Tibial nerve (tissue), 4 donors: Measurements from ENCODE around the gene SLC17A2. TPM values are rescaled to one million over a fixed set of nuclear protein-coding genes. Genes with fewer than 3 reads are reported as not detected.

Source experiments
- DNase-seq, 2 donors: peaks; one replicate each; pipeline ENCODE4 v3.0.0-alpha.2; 2019; ENCODE audit warnings: low spot score in 2 of 2
- H3K27ac ChIP-seq, 4 donors: fragments of 200-600 bp; sonication (generic) in 3 of 4; one replicate each; pipeline ENCODE4 v1.5.1; 2017 to 2019; ENCODE audit warnings: mild to moderate bottlenecking in 1 of 4
- H3K27me3 ChIP-seq, 2 donors: fragments of 200-600 bp; sonication (generic) in 1 of 2; one replicate each; pipeline versions ENCODE4 v1.5.1 to v1.6.0; 2017 to 2019
- H3K36me3 ChIP-seq, 3 donors: fragments of 200-600 bp; sonication (generic); one replicate each; pipeline ENCODE4 v1.5.1; 2018 to 2019
- H3K4me1 ChIP-seq, 4 donors: fragments of 200-600 bp; sonication (generic) in 3 of 4; one replicate each; pipeline ENCODE4 v1.5.1; 2017 to 2019
- H3K4me3 ChIP-seq, 4 donors: fragments of 200-600 bp; sonication (generic) in 3 of 4; one replicate each; pipeline ENCODE4 v1.5.1; 2017 to 2019; ENCODE audit warnings: mild to moderate bottlenecking in 1 of 4, moderate library complexity in 1 of 4
- H3K9me3 ChIP-seq, 4 donors: fragments of 200-600 bp; sonication (generic) in 3 of 4; one replicate each; pipeline ENCODE4 v1.5.1; 2017 to 2019
- CTCF ChIP-seq, 5 experiments: fragments of 200-600 bp in 3 of 5; fragments of 450-650 bp in 2 of 5; sonication (generic) in 3 of 5; IDR thresholded peaks; one replicate each; pipeline ENCODE4 v1.5.1; 2016 to 2019; ENCODE audit warnings: antibody characterized with exemption in 5 of 5, mild to moderate bottlenecking in 3 of 5, moderate library complexity in 2 of 5
- EP300 ChIP-seq, 2 donors: sonication (generic); formaldehyde crosslinking; IDR thresholded peaks; one replicate each; pipeline ENCODE4 v1.6.1; 2017; ENCODE audit warnings: antibody characterized with exemption in 2 of 2, mild to moderate bottlenecking in 1 of 2
- POLR2A ChIP-seq, 2 donors: fragments of 450-650 bp; IDR thresholded peaks; one replicate each; pipeline ENCODE4 v1.6.1; 2017; ENCODE audit warnings: antibody characterized with exemption in 2 of 2, mild to moderate bottlenecking in 2 of 2, moderate library complexity in 2 of 2
- WGBS, 2 donors: methylation state at CpG; one replicate each; pipeline ENCODE4 v1.1.5; 2018; 5-methylcytosine and 5-hydroxymethylcytosine counted together
- total RNA-seq, 4 donors: library from RNA; depleted of rRNA; stranded (reverse); fragments of >200 nt; gene quantifications; one replicate each; pipeline ENCODE4 v1.1.0, GENCODE V29; 2016

Gene SLC17A2
- total RNA-seq, 4 donors from 2014 or later, result not detected

GRCh38 chr6:25959890-25960536 lies 29.5 kb upstream of the SLC17A2 start:
- peaks cover 0 to 3% (median 0%) of the 10 kb centered on the region in 3 donors for H3K36me3 ChIP-seq
- DNase-seq, result no peak
- H3K9me3 ChIP-seq, result peaks cover 0 to 3% (median 0%) of the 10 kb centered on the region in 4 donors
- no peak overlapping the region for H3K27ac ChIP-seq
- no peak overlapping the region for H3K4me3 ChIP-seq
- H3K27me3 ChIP-seq, result no peaks in the 10 kb centered on the region
- TF ChIP-seq CTCF (IDR thresholded peaks at IDR 0.05) (no peak), EP300 (IDR thresholded peaks at IDR 0.05) (no peak), POLR2A (IDR thresholded peaks at IDR 0.05) (no peak)
- 73% methylated on average over 2 of the region's 2 CpGs for WGBS, 2 donors
- H3K4me1 ChIP-seq, result peaks cover 0 to 26% (median 17%) of the 10 kb centered on the region in 4 donors

- Histone ChIP-seq H3K36me3 (no peaks in the 10 kb centered on the region), H3K9me3 (peaks cover 0 to 3% (median 0%) of the 10 kb centered on the region in 4 donors), H3K4me3 (no peak overlapping the region), H3K27me3 (no peaks in the 10 kb centered on the region), H3K4me1 (peaks cover 0 to 13% (median 12%) of the 10 kb centered on the region in 4 donors), H3K27ac (no peak overlapping the region)
- TF ChIP-seq CTCF (IDR thresholded peaks at IDR 0.05) (no peak), POLR2A (IDR thresholded peaks at IDR 0.05) (no peak), EP300 (IDR thresholded peaks at IDR 0.05) (no peak)
- 75 to 86% methylated on average over 3 of the region's 3 CpGs for WGBS, 2 donors
- no peak for DNase-seq
These were observed 28.2 kb upstream of the SLC17A2 start for GRCh38 chr6:25958700-25959162.

GRCh38 chr6:25956226-25956625 lies 25.7 kb upstream of the SLC17A2 start:
- H3K27me3 ChIP-seq, result no peaks in the 10 kb centered on the region
- TF ChIP-seq POLR2A (IDR thresholded peaks at IDR 0.05) (no peak), EP300 (IDR thresholded peaks at IDR 0.05) (no peak), CTCF (IDR thresholded peaks at IDR 0.05) (no peak)
- H3K27ac ChIP-seq, result no peak overlapping the region
- no peak overlapping the region for H3K4me3 ChIP-seq
- peaks cover 0 to 3% (median 0%) of the 10 kb centered on the region in 4 donors for H3K9me3 ChIP-seq
- WGBS, 2 donors, result 75 to 81% methylated on average over 3 of the region's 3 CpGs
- no peak for DNase-seq
- H3K4me1 ChIP-seq, result peaks cover 0 to under 1% (median 0%) of the 10 kb centered on the region in 4 donors
- H3K36me3 ChIP-seq, result no peaks in the 10 kb centered on the region

GRCh38 chr6:25954756-25955155 lies 24.3 kb upstream of the SLC17A2 start:
- H3K9me3 ChIP-seq, result peaks cover 0 to 5% (median 0%) of the 10 kb centered on the region in 4 donors

GRCh38 chr6:25953733-25954132 lies 23.2 kb upstream of the SLC17A2 start:
- no peaks in the 10 kb centered on the region for H3K4me1 ChIP-seq
- H3K9me3 ChIP-seq, result peaks cover 0 to 6% (median 0%) of the 10 kb centered on the region in 4 donors
- no peak overlapping the region for H3K27ac ChIP-seq
- no peak overlapping the region for H3K4me3 ChIP-seq
- 68 to 73% methylated on average over 3 of the region's 3 CpGs for WGBS, 2 donors
- DNase-seq, result no peak
- no peaks in the 10 kb centered on the region for H3K27me3 ChIP-seq
- no peaks in the 10 kb centered on the region for H3K36me3 ChIP-seq
- TF ChIP-seq EP300 (IDR thresholded peaks at IDR 0.05), result no peak
- no peak for TF ChIP-seq CTCF (IDR thresholded peaks at IDR 0.05)

More at GRCh38 chr6:25954756-25955155, 24.3 kb upstream of the SLC17A2 start:
- Histone ChIP-seq H3K4me1 (no peaks in the 10 kb centered on the region), H3K36me3 (no peaks in the 10 kb centered on the region), H3K4me3 (no peak overlapping the region), H3K27me3 (no peaks in the 10 kb centered on the region), H3K27ac (no peak overlapping the region)
- 77 to 100% methylated on average over 1 of the region's 1 CpG for WGBS, 2 donors
- DNase-seq, result no peak
- TF ChIP-seq EP300 (IDR thresholded peaks at IDR 0.05), result no peak
